Mesendoderm (in vitro differentiated cells): ENCODE data around the gene SAT2.
A peak's percentile ranks its signal among the peaks of the same experiment; 100 is the strongest.
"Not testable (repeated sequence)": the region's sequence is repeated elsewhere in the genome, so short reads cannot be mapped to it uniquely, and the experiment has no call there.

Experiments
- DNase-seq: peaks from one replicate; pipeline ENCODE4 v3.0.0; 2013
- H2AK5ac ChIP-seq: 2 replicates; pipeline ENCODE4 v1.6.1; 2013; ENCODE audit warnings: low read length, inconsistent platforms
- H2BK120ac ChIP-seq: 2 replicates; pipeline ENCODE4 v1.6.1; 2013; ENCODE audit warnings: low read depth, mild to moderate bottlenecking, low read length, moderate library complexity, mixed read lengths
- H2BK15ac ChIP-seq: replicated peaks from 2 replicates; pipeline ENCODE4 v1.6.1; 2013; ENCODE audit warnings: low read depth, mild to moderate bottlenecking, moderate library complexity
- H2BK5ac ChIP-seq: 2 replicates; pipeline ENCODE4 v1.6.1; 2013; ENCODE audit warnings: low read length, inconsistent platforms
- H3K18ac ChIP-seq: 2 replicates; pipeline ENCODE4 v1.6.1; 2013; ENCODE audit warnings: mild to moderate bottlenecking, low read length, mixed read lengths
- H3K23ac ChIP-seq: one replicate; pipeline ENCODE4 v1.6.1; 2013; ENCODE audit warnings: low read length
- H3K27ac ChIP-seq: 2 replicates; pipeline ENCODE4 v1.5.1; 2013; ENCODE audit warnings: low read depth, mild to moderate bottlenecking, inconsistent platforms, low read length, moderate library complexity
- H3K27me3 ChIP-seq: 2 replicates; pipeline ENCODE4 v1.6.1; 2013; ENCODE audit warnings: low read length, control low read depth, mild to moderate bottlenecking, inconsistent platforms; ENCODE audit not compliant: insufficient read depth, poor library complexity
- H3K36me3 ChIP-seq: 2 replicates; pipeline ENCODE4 v1.6.1; 2013; ENCODE audit warnings: low read length, inconsistent platforms; ENCODE audit not compliant: control insufficient read depth, insufficient read depth
- H3K4ac ChIP-seq: one replicate; pipeline ENCODE4 v1.6.1; 2013; ENCODE audit warnings: low read depth, mild to moderate bottlenecking, low read length, moderate library complexity
- H3K4me1 ChIP-seq: 2 replicates; pipeline ENCODE4 v1.6.1; 2013; ENCODE audit warnings: low read depth, low read length, inconsistent platforms; ENCODE audit not compliant: control insufficient read depth
- H3K4me2 ChIP-seq: 2 replicates; pipeline ENCODE4 v1.6.1; 2013; ENCODE audit warnings: low read length
- H3K4me3 ChIP-seq: 2 replicates; pipeline ENCODE4 v1.5.1; 2013; ENCODE audit warnings: mild to moderate bottlenecking, low read length
- H3K56ac ChIP-seq: one replicate; pipeline ENCODE4 v1.6.1; 2013; ENCODE audit warnings: low read length
- H3K79me1 ChIP-seq: 2 replicates; pipeline ENCODE4 v1.6.1; 2013; ENCODE audit warnings: low read length, inconsistent platforms
- H3K79me2 ChIP-seq: 2 replicates; pipeline ENCODE4 v1.6.1; 2013; ENCODE audit warnings: mild to moderate bottlenecking, low read length; ENCODE audit not compliant: control insufficient read depth, insufficient read depth
- H3K9ac ChIP-seq: 2 replicates; pipeline ENCODE4 v1.6.1; 2013; ENCODE audit warnings: low read length, inconsistent platforms
- H4K5ac ChIP-seq: one replicate; pipeline ENCODE4 v1.6.1; 2013; ENCODE audit warnings: low read length
- H4K8ac ChIP-seq: one replicate; pipeline ENCODE4 v1.6.1; 2013; ENCODE audit warnings: low read depth, mild to moderate bottlenecking, control low read depth, low read length, moderate library complexity
- WGBS: extraction: QIAGEN DNeasy Blood & Tissue Kit; methylation state at CpG from one replicate; pipeline ENCODE4 v1.1.7; 2013; ENCODE audit warnings: low lambda C conversion rate, missing lambda C conversion rate; ENCODE audit not compliant: insufficient coverage; ENCODE audit errors: extremely low coverage; 5-methylcytosine and 5-hydroxymethylcytosine counted together

Gene SAT2

GRCh38 chr17:7625749-7626148, 1.9 kb downstream of the SAT2 start:
- not testable (repeated sequence) for H3K23ac ChIP-seq, H4K5ac ChIP-seq, H3K4me1 ChIP-seq, H3K79me1 ChIP-seq, H3K79me2 ChIP-seq, DNase-seq, H3K9ac ChIP-seq, H2BK5ac ChIP-seq, H3K27me3 ChIP-seq, H3K27ac ChIP-seq, H3K56ac ChIP-seq, H3K18ac ChIP-seq, H3K4ac ChIP-seq, H3K4me2 ChIP-seq, H2BK120ac ChIP-seq, H3K36me3 ChIP-seq, H2AK5ac ChIP-seq, H2BK15ac ChIP-seq, H3K4me3 ChIP-seq, H4K8ac ChIP-seq
- WGBS: no CpG with 5 or more reads among the region's 16 CpGs

GRCh38 chr17:7623661-7624060, 4.0 kb downstream of the SAT2 start:
- H3K4me1 ChIP-seq: peaks cover 4% of the 10 kb centered on the region
- H4K5ac ChIP-seq: no peak overlapping the region
- no peak overlapping the region for H3K4ac ChIP-seq
- H3K9ac ChIP-seq: no peak overlapping the region
- no peak overlapping the region for H2BK15ac ChIP-seq
- WGBS: no CpG with 5 or more reads among the region's 5 CpGs
- H3K4me3 ChIP-seq: no peak overlapping the region
- no peak overlapping the region for H4K8ac ChIP-seq
- H3K23ac ChIP-seq: no peak overlapping the region
- H3K36me3 ChIP-seq: no peaks in the 10 kb centered on the region
- no peaks in the 10 kb centered on the region for H3K79me2 ChIP-seq
- H2BK5ac ChIP-seq: no peak overlapping the region
- H3K27me3 ChIP-seq: no peaks in the 10 kb centered on the region
- H2AK5ac ChIP-seq: no peak overlapping the region
- no peak overlapping the region for H3K18ac ChIP-seq
- no peak overlapping the region for H2BK120ac ChIP-seq
- no peak overlapping the region for H3K27ac ChIP-seq
- peaks cover 3% of the 10 kb centered on the region for H3K79me1 ChIP-seq
- no peak overlapping the region for H3K56ac ChIP-seq
- no peak for DNase-seq
- H3K4me2 ChIP-seq: no peak overlapping the region

GRCh38 chr17:7620835-7621234, 6.8 kb downstream of the SAT2 start:
- Histone ChIP-seq H3K4me3 (no peak overlapping the region), H3K4me2 (no peak overlapping the region), H3K79me1 (no peaks in the 10 kb centered on the region), H3K4me1 (no peaks in the 10 kb centered on the region), H4K8ac (no peak overlapping the region), H2BK5ac (no peak overlapping the region), H3K27ac (no peak overlapping the region), H2AK5ac (no peak overlapping the region), H3K36me3 (no peaks in the 10 kb centered on the region), H3K23ac (no peak overlapping the region), H3K79me2 (no peaks in the 10 kb centered on the region), H2BK15ac (no peak overlapping the region), H4K5ac (no peak overlapping the region), H3K56ac (no peak overlapping the region), H3K4ac (no peak overlapping the region), H3K18ac (no peak overlapping the region), H2BK120ac (no peak overlapping the region), H3K9ac (no peak overlapping the region), H3K27me3 (no peaks in the 10 kb centered on the region)
- no peak for DNase-seq
- no CpG with 5 or more reads among the region's 8 CpGs for WGBS

- Histone ChIP-seq H3K9ac (no peak overlapping the region), H3K18ac (no peak overlapping the region), H2BK15ac (no peak overlapping the region), H3K27me3 (no peaks in the 10 kb centered on the region), H3K56ac (no peak overlapping the region), H3K4ac (no peak overlapping the region), H3K79me1 (peaks cover 4% of the 10 kb centered on the region), H3K36me3 (no peaks in the 10 kb centered on the region), H3K79me2 (peaks cover 2% of the 10 kb centered on the region), H3K4me1 (peaks cover 3% of the 10 kb centered on the region), H2BK120ac (no peak overlapping the region), H2AK5ac (no peak overlapping the region), H2BK5ac (no peak overlapping the region), H3K4me3 (no peak overlapping the region), H4K8ac (no peak overlapping the region), H3K23ac (no peak overlapping the region), H4K5ac (no peak overlapping the region), H3K27ac (no peak overlapping the region), H3K4me2 (no peak overlapping the region)
- no peak for DNase-seq
- no CpG with 5 or more reads among the region's 5 CpGs for WGBS
Observed at GRCh38 chr17:7618608-7619007, 9.0 kb downstream of the SAT2 start.

GRCh38 chr17:7615265-7615747, 12.3 kb downstream of the SAT2 start:
- H3K79me1 ChIP-seq: peaks cover 15% of the 10 kb centered on the region
- no peak overlapping the region for H4K8ac ChIP-seq
- H3K79me2 ChIP-seq: peaks cover 13% of the 10 kb centered on the region
- H2BK15ac ChIP-seq: no peak overlapping the region
- no CpG with 5 or more reads among the region's 28 CpGs for WGBS
- no peak overlapping the region for H3K23ac ChIP-seq
- no peak overlapping the region for H3K9ac ChIP-seq
- H2BK120ac ChIP-seq: no peak overlapping the region
- H3K36me3 ChIP-seq: no peaks in the 10 kb centered on the region
- H3K27me3 ChIP-seq: no peaks in the 10 kb centered on the region
- no peak overlapping the region for H3K4me2 ChIP-seq
- H3K18ac ChIP-seq: no peak overlapping the region
- no peak overlapping the region for H3K56ac ChIP-seq
- H4K5ac ChIP-seq: no peak overlapping the region
- H3K4me1 ChIP-seq: peaks cover 11% of the 10 kb centered on the region
- H3K4ac ChIP-seq: no peak overlapping the region
- H3K27ac ChIP-seq: peak overlapping the region; percentile 60
- no peak overlapping the region for H3K4me3 ChIP-seq
- no peak for DNase-seq
- no peak overlapping the region for H2AK5ac ChIP-seq
- no peak overlapping the region for H2BK5ac ChIP-seq
